HCT116 (cell line): ENCODE results near the gene OR4D9.

ENCODE experiments used
- EGR1 ChIP-seq: IDR thresholded peaks from 2 replicates; pipeline ENCODE4 v1.6.1; 2012; ENCODE audit warnings: low read depth
- ZFX ChIP-seq: fragments of 450-650 bp; IDR thresholded peaks from 2 replicates; pipeline ENCODE4 v1.6.1; 2017
- TF ChIP-seq, protein P1 (sequence below), 3 experiments: fragments of 200-600 bp in 1 of 3; sonication (generic) in 1 of 3; IDR thresholded peaks in 2 of 3; conservative IDR thresholded peaks in 1 of 3; 2 replicates each; pipeline ENCODE4 v1.5.1; 2012 to 2017; ENCODE audit warnings: low read depth in 2 of 3, low read length in 2 of 3, antibody characterized with exemption in 1 of 3, borderline replicate concordance in 1 of 3, control low read depth in 1 of 3, mild to moderate bottlenecking in 1 of 3, mixed read lengths in 1 of 3, mixed run types in 1 of 3, moderate library complexity in 1 of 3; ENCODE audit not compliant: insufficient read depth in 1 of 3

DNA sequence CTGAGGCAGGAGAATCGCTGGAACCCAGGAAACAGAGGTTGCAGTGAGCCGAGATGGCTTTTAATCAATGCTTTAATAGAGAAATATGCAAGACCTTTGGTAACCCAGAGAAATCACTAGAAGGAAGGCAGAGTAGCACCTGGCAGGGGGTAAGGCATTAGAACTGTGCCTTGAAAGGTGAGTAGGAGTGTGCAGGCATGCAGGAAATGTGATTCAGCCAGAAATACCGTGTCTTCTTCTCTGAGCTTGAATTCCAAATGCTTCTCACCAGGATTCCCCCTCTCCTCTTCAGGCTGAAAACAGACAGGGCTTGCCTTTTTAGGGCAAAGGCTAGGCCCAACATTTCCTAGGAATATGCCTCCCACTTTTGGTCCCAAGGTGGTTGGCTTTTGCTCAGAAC, 51.0 kb downstream of the OR4D9 start:
- TF ChIP-seq, protein P1, sequence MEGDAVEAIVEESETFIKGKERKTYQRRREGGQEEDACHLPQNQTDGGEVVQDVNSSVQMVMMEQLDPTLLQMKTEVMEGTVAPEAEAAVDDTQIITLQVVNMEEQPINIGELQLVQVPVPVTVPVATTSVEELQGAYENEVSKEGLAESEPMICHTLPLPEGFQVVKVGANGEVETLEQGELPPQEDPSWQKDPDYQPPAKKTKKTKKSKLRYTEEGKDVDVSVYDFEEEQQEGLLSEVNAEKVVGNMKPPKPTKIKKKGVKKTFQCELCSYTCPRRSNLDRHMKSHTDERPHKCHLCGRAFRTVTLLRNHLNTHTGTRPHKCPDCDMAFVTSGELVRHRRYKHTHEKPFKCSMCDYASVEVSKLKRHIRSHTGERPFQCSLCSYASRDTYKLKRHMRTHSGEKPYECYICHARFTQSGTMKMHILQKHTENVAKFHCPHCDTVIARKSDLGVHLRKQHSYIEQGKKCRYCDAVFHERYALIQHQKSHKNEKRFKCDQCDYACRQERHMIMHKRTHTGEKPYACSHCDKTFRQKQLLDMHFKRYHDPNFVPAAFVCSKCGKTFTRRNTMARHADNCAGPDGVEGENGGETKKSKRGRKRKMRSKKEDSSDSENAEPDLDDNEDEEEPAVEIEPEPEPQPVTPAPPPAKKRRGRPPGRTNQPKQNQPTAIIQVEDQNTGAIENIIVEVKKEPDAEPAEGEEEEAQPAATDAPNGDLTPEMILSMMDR (IDR thresholded peaks at IDR 0.05 in 2 of 3, conservative IDR thresholded peaks at IDR 0.05 in 1 of 3; ENCODE audit: borderline replicate concordance in 1 of 3, insufficient read depth in 1 of 3, low read depth in 2 of 3, low read length in 2 of 3), result no peak
- TF ChIP-seq EGR1 (no peak), ZFX (no peak)
